HG03565 (cell line): Measurements from ENCODE around the gene AURKB.
A peak's percentile ranks its signal among the peaks of the same experiment; 100 is the strongest.
"Not testable (repeated sequence)": the region's sequence is repeated elsewhere in the genome, so short reads cannot be mapped to it uniquely, and the experiment has no call there.

Experiments used
- ATAC-seq: cut with Tn5 transposase; IDR thresholded peaks from one replicate; pipeline ENCODE4 v1.9.1; 2021; ENCODE audit warnings: mild to moderate bottlenecking, moderate library complexity; ENCODE audit not compliant: unreplicated experiment

AURKB gene

GRCh38 chr17:8189041-8189710 lies 21.2 kb downstream of the AURKB start:
- ATAC-seq, result no peak

GRCh38 chr17:8188263-8188839 lies 22.0 kb downstream of the AURKB start:
- ATAC-seq, result no peak

- peak; percentile 14 for ATAC-seq
These were observed 22.7 kb downstream of the AURKB start for GRCh38 chr17:8187517-8188262.

- peak; percentile 19 for ATAC-seq
These were observed 23.4 kb downstream of the AURKB start for GRCh38 chr17:8186787-8187516.

- no peak for ATAC-seq
These were observed 24.0 kb downstream of the AURKB start for GRCh38 chr17:8186446-8186786.

- no peak for ATAC-seq
These were observed 24.6 kb downstream of the AURKB start for GRCh38 chr17:8185582-8186445.

GRCh38 chr17:8176998-8177731 lies 33.2 kb downstream of the AURKB start:
- ATAC-seq, result no peak

- no peak for ATAC-seq
These were observed 34.0 kb downstream of the AURKB start, which contains the start of gene TMEM107 for GRCh38 chr17:8176197-8176940. TSS of gene TMEM107 (minus strand) at chr17:8176380. CDS start at chr17:8176286, 94 bp downstream.

- no peak for ATAC-seq
These were observed 34.6 kb downstream of the AURKB start for GRCh38 chr17:8175795-8176196.

GRCh38 chr17:8173871-8174322 lies 36.5 kb downstream of the AURKB start:
- no peak for ATAC-seq

- ATAC-seq, result peak; percentile 69
These were observed 37.1 kb downstream of the AURKB start for GRCh38 chr17:8173056-8173870.

GRCh38 chr17:8170186-8170585 lies 40.2 kb downstream of the AURKB start:
- not testable (repeated sequence) for ATAC-seq

- no peak for ATAC-seq
These were observed 42.8 kb downstream of the AURKB start for GRCh38 chr17:8167526-8167925.

GRCh38 chr17:8166731-8167130 lies 43.6 kb downstream of the AURKB start:
- no peak for ATAC-seq

GRCh38 chr17:8164815-8165131 lies 45.6 kb downstream of the AURKB start:
- no peak for ATAC-seq

- no peak for ATAC-seq
These were observed 46.2 kb downstream of the AURKB start for GRCh38 chr17:8163978-8164814.
